ENCODE data around the gene TBC1D22B.
A peak's percentile ranks its signal among the peaks of the same experiment; 100 is the strongest.

TBC1D22B gene

GRCh38 chr6:37362101-37362828 lies 104.7 kb downstream of the TBC1D22B start:
- DNase-seq = no peak

- peak; percentile 50 for DNase-seq
Observed at GRCh38 chr6:37365791-37366190, 108.2 kb downstream of the TBC1D22B start.

GRCh38 chr6:37366910-37367309 lies 109.3 kb downstream of the TBC1D22B start:
- DNase-seq = peak; percentile 70

- DNase-seq = no peak
Observed at GRCh38 chr6:37368961-37369320, 111.4 kb downstream of the TBC1D22B start.

GRCh38 chr6:37369321-37370201 lies 112.0 kb downstream of the TBC1D22B start:
- no peak for DNase-seq

- peak; percentile 90 for DNase-seq
Observed at GRCh38 chr6:37371154-37372083, 113.8 kb downstream of the TBC1D22B start.

GRCh38 chr6:37372116-37372515 lies 114.5 kb downstream of the TBC1D22B start:
- no peak for DNase-seq

GRCh38 chr6:37373822-37374471 lies 116.4 kb downstream of the TBC1D22B start:
- peak; percentile 39 for DNase-seq

GRCh38 chr6:37375376-37375775 lies 117.8 kb downstream of the TBC1D22B start:
- no peak for DNase-seq

GRCh38 chr6:37376078-37376743 lies 118.6 kb downstream of the TBC1D22B start:
- no peak for DNase-seq

GRCh38 chr6:37381579-37381978 lies 124.0 kb downstream of the TBC1D22B start:
- DNase-seq = peak; percentile 86
